Keratinocyte (primary cell): ENCODE measurements around the gene AXL. TPM values are rescaled to one million over a fixed set of nuclear protein-coding genes. Genes with fewer than 3 reads are reported as not detected.

ENCODE experiments used
- DNase-seq: peaks from one replicate; pipeline ENCODE4 v3.0.0-alpha.2; 2011; ENCODE audit warnings: low read depth, missing footprints, low spot score
- FAIRE-seq: peaks from 2 replicates; lab custom pipeline; 2011; peaks lifted over from hg19 to GRCh38; lab: Jason Lieb, UNC
- H2AFZ ChIP-seq: 2 replicates; pipeline ENCODE4 v1.6.0; 2012; ENCODE audit warnings: low read length, control low read depth, inconsistent platforms; ENCODE audit not compliant: control insufficient read depth
- H3K27ac ChIP-seq: 2 replicates; pipeline ENCODE4 v1.5.1; 2011; ENCODE audit warnings: low read length; ENCODE audit not compliant: control insufficient read depth, insufficient read depth
- H3K27me3 ChIP-seq: 3 replicates; pipeline ENCODE4 v1.6.0; 2011; ENCODE audit warnings: low read length; ENCODE audit not compliant: control insufficient read depth, insufficient read depth; ENCODE audit errors: extremely low read depth
- H3K36me3 ChIP-seq, 2 experiments: 2 replicates in 1 of 2; 3 replicates in 1 of 2; pipeline ENCODE4 v1.5.1; 2011; ENCODE audit warnings: low read length in 2 of 2, mild to moderate bottlenecking in 1 of 2; ENCODE audit not compliant: control insufficient read depth in 2 of 2, insufficient read depth in 2 of 2; ENCODE audit errors: extremely low read depth in 1 of 2
- H3K4me1 ChIP-seq: 3 replicates; pipeline ENCODE4 v1.5.1; 2011; ENCODE audit warnings: low read length; ENCODE audit not compliant: control insufficient read depth, insufficient read depth; ENCODE audit errors: extremely low read depth
- H3K4me2 ChIP-seq: 3 replicates; pipeline ENCODE4 v1.6.0; 2011; ENCODE audit warnings: low read depth, low read length; ENCODE audit not compliant: control insufficient read depth, insufficient read depth; ENCODE audit errors: extremely low read depth
- H3K4me3 ChIP-seq, 3 experiments: fragments of 200-600 bp in 1 of 3; sonication (generic) in 1 of 3; 2 replicates in 2 of 3; 3 replicates in 1 of 3; pipeline ENCODE4 v1.5.1; 2011 to 2016; ENCODE audit warnings: low read length in 3 of 3, mild to moderate bottlenecking in 3 of 3, control low read depth in 2 of 3, inconsistent platforms in 1 of 3, low read depth in 1 of 3, mixed read lengths in 1 of 3, mixed run types in 1 of 3, moderate library complexity in 1 of 3; ENCODE audit not compliant: control insufficient read depth in 2 of 3, insufficient read depth in 2 of 3; ENCODE audit errors: extremely low read depth in 1 of 3
- H3K79me2 ChIP-seq: 2 replicates; pipeline ENCODE4 v1.6.0; 2012; ENCODE audit warnings: low read length; ENCODE audit not compliant: control insufficient read depth, insufficient read depth
- H3K9ac ChIP-seq: 3 replicates; pipeline ENCODE4 v1.6.0; 2011; ENCODE audit warnings: low read length; ENCODE audit not compliant: control insufficient read depth, insufficient read depth; ENCODE audit errors: extremely low read depth
- H3K9me1 ChIP-seq: 3 replicates; pipeline ENCODE4 v1.6.0; 2011; ENCODE audit warnings: low read length; ENCODE audit not compliant: control insufficient read depth, insufficient read depth; ENCODE audit errors: extremely low read depth
- H3K9me3 ChIP-seq: 2 replicates; pipeline ENCODE4 v1.5.1; 2012; ENCODE audit warnings: low read depth, low read length; ENCODE audit not compliant: control insufficient read depth
- H4K20me1 ChIP-seq: 3 replicates; pipeline ENCODE4 v1.6.0; 2011; ENCODE audit warnings: low read length; ENCODE audit not compliant: control insufficient read depth, insufficient read depth; ENCODE audit errors: extremely low read depth
- EZH2 ChIP-seq: IDR thresholded peaks from one replicate; pipeline ENCODE4 v1.6.1; 2012; ENCODE audit warnings: inconsistent platforms, mild to moderate bottlenecking, low read length, moderate library complexity
- dilution Hi-C: fragments of 300-500 bp; cut with MboI; formaldehyde crosslinking; loops from one replicate; pipeline ENCODE4 v1.7.0; 2020; ENCODE audit warnings: low sequenced_read_pairs; ENCODE audit not compliant: extremely low pct_ligation_motif_present
- polyA plus RNA-seq, 5 experiments: library from polyadenylated mRNA; depleted of rRNA in 3 of 5; stranded (reverse) in 3 of 5; stranded (forward) in 1 of 5; unstranded in 1 of 5; fragments of >200 nt; gene quantifications; 1 replicate in 1 of 5; 2 replicates in 3 of 5; 3 replicates in 1 of 5; pipeline versions ENCODE4 v1.2.1 to v1.2.3, GENCODE V29; 2011 to 2012; ENCODE audit warnings: missing spikeins in 2 of 5, low read depth in 1 of 5, low replicate concordance in 1 of 5
- TF ChIP-seq, protein P1 (sequence below), 3 experiments: IDR thresholded peaks in 1 of 3; conservative IDR thresholded peaks in 1 of 3; optimal IDR thresholded peaks in 1 of 3; 2 replicates in 2 of 3; 3 replicates in 1 of 3; pipeline versions ENCODE3 to v1.5.1; 2011; ENCODE audit warnings: low read length in 3 of 3, mild to moderate bottlenecking in 3 of 3, moderate library complexity in 2 of 3, control low read depth in 1 of 3, inconsistent platforms in 1 of 3; ENCODE audit not compliant: insufficient read depth in 2 of 3; ENCODE audit errors: extremely low read depth in 1 of 3

AXL gene
- polyA plus RNA-seq, 1 donor (not counting 4 experiments of a cell fraction or from before 2014, with no cell fraction given) = 21.7 TPM

DNA sequence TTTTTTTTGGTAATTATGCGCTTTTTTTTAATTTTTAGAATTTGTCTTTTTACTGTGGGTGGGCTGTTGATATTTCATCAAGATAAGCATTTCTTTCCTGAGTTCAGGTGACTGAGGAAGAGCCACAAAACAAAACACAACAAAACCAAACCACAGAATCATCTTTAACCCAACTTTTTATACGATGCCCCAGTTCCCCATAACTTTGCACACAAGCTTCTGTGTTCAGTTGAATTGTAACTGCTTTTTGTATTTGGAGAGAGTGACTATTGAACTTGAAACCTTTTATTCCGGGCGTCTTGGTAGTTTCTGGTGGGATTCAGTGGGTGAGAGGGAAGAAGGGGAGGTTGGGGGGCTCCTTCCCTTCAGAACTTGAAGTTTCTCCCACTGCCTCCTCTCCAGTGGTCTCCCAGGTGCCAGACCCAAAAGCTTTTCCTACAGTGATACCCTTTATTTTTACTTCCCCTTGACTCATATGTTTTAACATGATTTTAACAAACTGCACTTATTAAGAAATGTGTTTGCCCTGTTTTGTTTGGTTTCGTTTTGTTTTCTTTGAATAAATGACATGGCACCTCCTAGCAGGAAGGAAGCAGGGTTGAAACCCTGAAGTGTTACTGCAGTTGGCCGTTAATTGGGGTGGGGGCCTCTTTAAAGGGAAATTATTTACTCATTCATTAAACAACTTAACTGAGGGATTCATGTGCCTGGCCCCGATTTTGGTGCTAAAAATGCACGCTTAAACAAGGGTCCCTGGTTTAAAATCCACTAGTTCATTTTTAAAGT is 88.3 kb downstream of the AXL start:
- H3K27me3 ChIP-seq = no peaks in the 10 kb centered on the region
- peaks cover 16% of the 10 kb centered on the region for H3K79me2 ChIP-seq
- TF ChIP-seq, protein P1, sequence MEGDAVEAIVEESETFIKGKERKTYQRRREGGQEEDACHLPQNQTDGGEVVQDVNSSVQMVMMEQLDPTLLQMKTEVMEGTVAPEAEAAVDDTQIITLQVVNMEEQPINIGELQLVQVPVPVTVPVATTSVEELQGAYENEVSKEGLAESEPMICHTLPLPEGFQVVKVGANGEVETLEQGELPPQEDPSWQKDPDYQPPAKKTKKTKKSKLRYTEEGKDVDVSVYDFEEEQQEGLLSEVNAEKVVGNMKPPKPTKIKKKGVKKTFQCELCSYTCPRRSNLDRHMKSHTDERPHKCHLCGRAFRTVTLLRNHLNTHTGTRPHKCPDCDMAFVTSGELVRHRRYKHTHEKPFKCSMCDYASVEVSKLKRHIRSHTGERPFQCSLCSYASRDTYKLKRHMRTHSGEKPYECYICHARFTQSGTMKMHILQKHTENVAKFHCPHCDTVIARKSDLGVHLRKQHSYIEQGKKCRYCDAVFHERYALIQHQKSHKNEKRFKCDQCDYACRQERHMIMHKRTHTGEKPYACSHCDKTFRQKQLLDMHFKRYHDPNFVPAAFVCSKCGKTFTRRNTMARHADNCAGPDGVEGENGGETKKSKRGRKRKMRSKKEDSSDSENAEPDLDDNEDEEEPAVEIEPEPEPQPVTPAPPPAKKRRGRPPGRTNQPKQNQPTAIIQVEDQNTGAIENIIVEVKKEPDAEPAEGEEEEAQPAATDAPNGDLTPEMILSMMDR (optimal IDR thresholded peaks at IDR 0.05 in 1 of 3, IDR thresholded peaks at IDR 0.05 in 1 of 3, conservative IDR thresholded peaks at IDR 0.05 in 1 of 3; ENCODE audit: extremely low read depth in 1 of 3, insufficient read depth in 2 of 3, low read length in 3 of 3) = no peak
- TF ChIP-seq EZH2 = no peak
- H3K9me1 ChIP-seq = no peaks in the 10 kb centered on the region
- H3K4me3 ChIP-seq = no peak overlapping the region
- no peaks in the 10 kb centered on the region for H4K20me1 ChIP-seq
- peaks cover 24% of the 10 kb centered on the region for H3K4me1 ChIP-seq
- H3K4me2 ChIP-seq = no peak overlapping the region
- no peak overlapping the region for H3K27ac ChIP-seq
- no peak overlapping the region for H2AFZ ChIP-seq
- no peak overlapping the region for H3K9ac ChIP-seq
- DNase-seq (no peak), FAIRE-seq (no peak)
- no peaks in the 10 kb centered on the region for H3K9me3 ChIP-seq
- H3K36me3 ChIP-seq = peaks cover 30 to 36% of the 10 kb centered on the region in 2 experiments
- dilution Hi-C loops = no loop called here

DNA sequence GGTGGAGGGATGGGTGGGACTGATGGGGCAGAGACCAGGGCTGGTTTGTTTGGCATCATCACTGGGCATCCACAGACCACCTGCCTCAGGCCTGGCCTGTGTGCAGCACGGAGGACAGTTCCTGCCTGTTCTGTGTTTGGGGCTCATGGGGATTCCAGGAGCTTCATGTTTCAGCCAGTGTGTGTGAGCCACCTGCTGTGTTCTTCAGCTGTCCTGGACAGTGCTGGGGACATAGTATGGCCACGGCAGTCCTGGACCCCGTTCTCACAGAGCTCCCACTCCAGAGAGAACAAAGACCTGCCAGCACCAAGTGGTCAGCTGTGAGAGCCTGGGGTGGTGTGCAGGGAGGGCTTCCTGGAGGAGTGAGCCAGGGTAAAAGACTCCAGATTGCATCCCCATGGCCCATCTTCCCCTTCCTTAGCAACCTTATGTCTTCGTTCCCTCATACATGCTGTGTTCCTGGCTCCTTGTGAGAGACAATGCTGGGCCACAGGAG is 89.0 kb downstream of the AXL start:
- no peak for FAIRE-seq
- peaks cover 23% of the 10 kb centered on the region for H3K79me2 ChIP-seq
- TF ChIP-seq EZH2 = no peak
- TF ChIP-seq, protein P1 (optimal IDR thresholded peaks at IDR 0.05 in 1 of 3, IDR thresholded peaks at IDR 0.05 in 1 of 3, conservative IDR thresholded peaks at IDR 0.05 in 1 of 3; ENCODE audit: extremely low read depth in 1 of 3, insufficient read depth in 2 of 3, low read length in 3 of 3) = no peak
- H3K9me1 ChIP-seq = no peaks in the 10 kb centered on the region
- dilution Hi-C loops = no loop called here
- no peaks in the 10 kb centered on the region for H3K27me3 ChIP-seq
- H3K36me3 ChIP-seq = peaks cover 31 to 38% of the 10 kb centered on the region in 2 experiments
- no peak overlapping the region for H2AFZ ChIP-seq
- peak overlapping the region; percentile 97 for H3K27ac ChIP-seq
- H4K20me1 ChIP-seq = no peaks in the 10 kb centered on the region
- no peak overlapping the region for H3K4me2 ChIP-seq
- H3K9me3 ChIP-seq = no peaks in the 10 kb centered on the region
- no peak overlapping the region for H3K4me3 ChIP-seq
- H3K9ac ChIP-seq = peak overlapping the region; percentile 95
- peaks cover 24% of the 10 kb centered on the region for H3K4me1 ChIP-seq
- no peak for DNase-seq
